Measurements from ENCODE around the gene RPS24. TPM values are rescaled to one million over a fixed set of nuclear protein-coding genes. Genes with fewer than 3 reads are reported as not detected.
A peak's percentile ranks its signal among the peaks of the same experiment; 100 is the strongest.

RPS24 gene
- total and polyA plus RNA-seq, 2 experiments from 2014 or later, result 2,362 to 3,638 TPM

DNA sequence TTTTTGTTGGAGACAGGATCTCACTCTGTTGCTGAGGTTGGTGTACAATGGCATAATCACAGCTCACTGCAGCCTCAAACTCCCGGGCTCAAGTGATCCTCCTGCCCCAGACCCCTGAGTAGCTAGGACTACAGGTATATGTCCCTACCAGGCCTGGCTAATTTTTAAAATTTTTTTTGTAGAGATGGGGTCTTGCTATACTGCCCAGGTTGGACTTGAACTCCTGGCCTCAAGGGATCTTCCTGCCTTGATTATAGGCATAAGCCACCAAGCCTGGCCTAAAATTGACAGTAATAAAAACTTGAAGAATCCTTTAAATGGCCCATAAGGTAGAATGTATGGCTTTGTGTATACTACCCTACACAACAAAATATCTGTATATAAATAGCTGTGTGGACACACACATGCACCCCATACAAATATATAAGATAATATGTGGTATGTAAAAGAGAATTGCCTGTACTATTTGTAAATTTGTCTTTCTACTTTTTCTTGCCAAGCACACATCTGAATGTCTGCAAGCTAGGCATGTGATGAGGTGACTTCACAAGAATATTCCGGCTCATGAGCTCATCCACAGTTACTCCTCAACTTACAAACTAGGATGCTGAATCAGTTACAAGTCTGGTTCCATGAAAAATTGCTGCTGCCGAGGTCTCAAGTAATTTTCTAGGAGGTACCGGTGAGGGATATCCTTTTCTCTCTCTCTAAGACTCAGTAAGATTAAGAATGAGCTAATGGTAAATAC is 30.9 kb upstream of the RPS24 start:
- no peak overlapping the region for H3K4me2 ChIP-seq
- no peak overlapping the region for H3K4me3 ChIP-seq
- 0 out of 2 replicates have a peak, but pooled peaks cover 4% of the 10 kb centered on the region for H3F3A ChIP-seq (replicated peaks; ENCODE audit: low read depth)
- no peak for ATAC-seq
- DNase-seq (ENCODE audit: low spot score), result no peak
- H3K4me1 ChIP-seq (ENCODE audit: insufficient read depth), result no peaks in the 10 kb centered on the region
- no peak overlapping the region for H2AFZ ChIP-seq
- no peaks in the 10 kb centered on the region for H3K9me2 ChIP-seq (ENCODE audit: insufficient read depth)
- TF ChIP-seq, protein P1, sequence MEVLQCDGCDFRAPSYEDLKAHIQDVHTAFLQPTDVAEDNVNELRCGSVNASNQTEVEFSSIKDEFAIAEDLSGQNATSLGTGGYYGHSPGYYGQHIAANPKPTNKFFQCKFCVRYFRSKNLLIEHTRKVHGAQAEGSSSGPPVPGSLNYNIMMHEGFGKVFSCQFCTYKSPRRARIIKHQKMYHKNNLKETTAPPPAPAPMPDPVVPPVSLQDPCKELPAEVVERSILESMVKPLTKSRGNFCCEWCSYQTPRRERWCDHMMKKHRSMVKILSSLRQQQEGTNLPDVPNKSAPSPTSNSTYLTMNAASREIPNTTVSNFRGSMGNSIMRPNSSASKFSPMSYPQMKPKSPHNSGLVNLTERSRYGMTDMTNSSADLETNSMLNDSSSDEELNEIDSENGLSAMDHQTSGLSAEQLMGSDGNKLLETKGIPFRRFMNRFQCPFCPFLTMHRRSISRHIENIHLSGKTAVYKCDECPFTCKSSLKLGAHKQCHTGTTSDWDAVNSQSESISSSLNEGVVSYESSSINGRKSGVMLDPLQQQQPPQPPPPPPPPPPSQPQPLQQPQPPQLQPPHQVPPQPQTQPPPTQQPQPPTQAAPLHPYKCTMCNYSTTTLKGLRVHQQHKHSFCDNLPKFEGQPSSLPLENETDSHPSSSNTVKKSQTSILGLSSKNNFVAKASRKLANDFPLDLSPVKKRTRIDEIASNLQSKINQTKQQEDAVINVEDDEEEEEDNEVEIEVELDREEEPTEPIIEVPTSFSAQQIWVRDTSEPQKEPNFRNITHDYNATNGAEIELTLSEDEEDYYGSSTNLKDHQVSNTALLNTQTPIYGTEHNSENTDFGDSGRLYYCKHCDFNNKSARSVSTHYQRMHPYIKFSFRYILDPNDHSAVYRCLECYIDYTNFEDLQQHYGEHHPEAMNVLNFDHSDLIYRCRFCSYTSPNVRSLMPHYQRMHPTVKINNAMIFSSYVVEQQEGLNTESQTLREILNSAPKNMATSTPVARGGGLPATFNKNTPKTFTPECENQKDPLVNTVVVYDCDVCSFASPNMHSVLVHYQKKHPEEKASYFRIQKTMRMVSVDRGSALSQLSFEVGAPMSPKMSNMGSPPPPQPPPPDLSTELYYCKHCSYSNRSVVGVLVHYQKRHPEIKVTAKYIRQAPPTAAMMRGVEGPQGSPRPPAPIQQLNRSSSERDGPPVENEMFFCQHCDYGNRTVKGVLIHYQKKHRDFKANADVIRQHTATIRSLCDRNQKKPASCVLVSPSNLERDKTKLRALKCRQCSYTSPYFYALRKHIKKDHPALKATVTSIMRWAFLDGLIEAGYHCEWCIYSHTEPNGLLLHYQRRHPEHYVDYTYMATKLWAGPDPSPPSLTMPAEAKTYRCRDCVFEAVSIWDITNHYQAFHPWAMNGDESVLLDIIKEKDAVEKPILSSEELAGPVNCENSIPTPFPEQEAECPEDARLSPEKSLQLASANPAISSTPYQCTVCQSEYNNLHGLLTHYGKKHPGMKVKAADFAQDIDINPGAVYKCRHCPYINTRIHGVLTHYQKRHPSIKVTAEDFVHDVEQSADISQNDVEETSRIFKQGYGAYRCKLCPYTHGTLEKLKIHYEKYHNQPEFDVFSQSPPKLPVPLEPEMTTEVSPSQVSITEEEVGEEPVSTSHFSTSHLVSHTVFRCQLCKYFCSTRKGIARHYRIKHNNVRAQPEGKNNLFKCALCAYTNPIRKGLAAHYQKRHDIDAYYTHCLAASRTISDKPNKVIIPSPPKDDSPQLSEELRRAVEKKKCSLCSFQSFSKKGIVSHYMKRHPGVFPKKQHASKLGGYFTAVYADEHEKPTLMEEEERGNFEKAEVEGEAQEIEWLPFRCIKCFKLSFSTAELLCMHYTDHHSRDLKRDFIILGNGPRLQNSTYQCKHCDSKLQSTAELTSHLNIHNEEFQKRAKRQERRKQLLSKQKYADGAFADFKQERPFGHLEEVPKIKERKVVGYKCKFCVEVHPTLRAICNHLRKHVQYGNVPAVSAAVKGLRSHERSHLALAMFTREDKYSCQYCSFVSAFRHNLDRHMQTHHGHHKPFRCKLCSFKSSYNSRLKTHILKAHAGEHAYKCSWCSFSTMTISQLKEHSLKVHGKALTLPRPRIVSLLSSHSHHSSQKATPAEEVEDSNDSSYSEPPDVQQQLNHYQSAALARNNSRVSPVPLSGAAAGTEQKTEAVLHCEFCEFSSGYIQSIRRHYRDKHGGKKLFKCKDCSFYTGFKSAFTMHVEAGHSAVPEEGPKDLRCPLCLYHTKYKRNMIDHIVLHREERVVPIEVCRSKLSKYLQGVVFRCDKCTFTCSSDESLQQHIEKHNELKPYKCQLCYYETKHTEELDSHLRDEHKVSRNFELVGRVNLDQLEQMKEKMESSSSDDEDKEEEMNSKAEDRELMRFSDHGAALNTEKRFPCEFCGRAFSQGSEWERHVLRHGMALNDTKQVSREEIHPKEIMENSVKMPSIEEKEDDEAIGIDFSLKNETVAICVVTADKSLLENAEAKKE (CRISPR knock-in tag; IDR thresholded peaks at IDR 0.05), result no peak
- peaks cover 9% of the 10 kb centered on the region for H4K20me1 ChIP-seq (replicated peaks; ENCODE audit: insufficient read depth)
- H3K27ac Mint-ChIP-seq, result no peak overlapping the region
- H3K4me1 Mint-ChIP-seq, result no peaks in the 10 kb centered on the region
- no peaks in the 10 kb centered on the region for H3K27me3 ChIP-seq (ENCODE audit: insufficient read depth)
- peaks cover 90% of the 10 kb centered on the region for H3K36me3 ChIP-seq (ENCODE audit: insufficient read depth)
- no peaks in the 10 kb centered on the region for H3K9me3 Mint-ChIP-seq
- H3K36me3 Mint-ChIP-seq (ENCODE audit: low read depth), result peaks cover 88% of the 10 kb centered on the region
- peaks cover 2% of the 10 kb centered on the region for H3K27me3 Mint-ChIP-seq (ENCODE audit: insufficient read depth, low read depth, poor library complexity)
- H3K27ac ChIP-seq (ENCODE audit: low read depth), result no peak overlapping the region
- H3K4me3 Mint-ChIP-seq, result no peak overlapping the region
- H3K79me2 ChIP-seq (replicated peaks; ENCODE audit: insufficient read depth), result peaks cover 13% of the 10 kb centered on the region; the same call in 1 of the 2 replicates

DNA sequence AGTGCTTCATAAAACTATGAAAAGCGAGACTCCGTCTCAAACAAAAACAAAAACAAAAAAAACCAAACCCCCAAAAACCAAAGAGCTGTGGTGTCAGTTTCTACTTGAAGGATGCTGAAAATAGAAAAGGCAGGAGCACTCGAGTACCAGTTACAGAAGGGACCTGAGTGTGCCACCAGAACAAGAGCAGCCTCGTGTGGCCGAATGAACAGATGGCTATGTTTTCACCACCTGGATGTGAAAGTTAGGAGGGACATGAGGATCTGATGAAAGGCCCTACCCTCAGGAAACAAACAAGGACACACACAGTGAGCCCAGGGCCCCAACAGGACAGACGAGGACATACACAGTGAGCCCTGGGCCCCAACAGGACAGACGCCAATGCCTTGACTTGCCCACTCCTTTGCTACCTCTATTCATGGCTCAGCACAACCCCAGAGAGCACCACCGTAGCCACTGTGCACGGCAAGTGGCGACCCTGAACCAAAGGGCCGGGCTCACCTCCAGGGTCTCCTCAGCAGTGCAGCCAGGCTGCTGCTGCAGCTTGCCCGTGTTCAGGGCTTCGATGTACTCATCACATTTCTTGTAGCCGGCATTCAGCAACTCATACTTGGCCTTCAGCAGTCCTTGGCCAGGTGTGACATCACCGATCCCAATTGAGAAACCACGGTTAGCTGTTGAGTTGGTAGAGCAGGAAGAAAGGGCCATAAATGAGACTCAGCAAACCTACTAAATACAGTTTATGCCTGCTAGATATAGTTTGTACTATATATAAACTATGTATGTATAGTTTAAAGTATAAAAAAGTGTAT is 29.2 kb upstream of the RPS24 start:
- DNase-seq (ENCODE audit: low spot score) (no peak), ATAC-seq (no peak)
- no peak for TF ChIP-seq REST (IDR thresholded peaks at IDR 0.05; ENCODE audit: unreplicated experiment)
- TF ChIP-seq, protein P2, sequence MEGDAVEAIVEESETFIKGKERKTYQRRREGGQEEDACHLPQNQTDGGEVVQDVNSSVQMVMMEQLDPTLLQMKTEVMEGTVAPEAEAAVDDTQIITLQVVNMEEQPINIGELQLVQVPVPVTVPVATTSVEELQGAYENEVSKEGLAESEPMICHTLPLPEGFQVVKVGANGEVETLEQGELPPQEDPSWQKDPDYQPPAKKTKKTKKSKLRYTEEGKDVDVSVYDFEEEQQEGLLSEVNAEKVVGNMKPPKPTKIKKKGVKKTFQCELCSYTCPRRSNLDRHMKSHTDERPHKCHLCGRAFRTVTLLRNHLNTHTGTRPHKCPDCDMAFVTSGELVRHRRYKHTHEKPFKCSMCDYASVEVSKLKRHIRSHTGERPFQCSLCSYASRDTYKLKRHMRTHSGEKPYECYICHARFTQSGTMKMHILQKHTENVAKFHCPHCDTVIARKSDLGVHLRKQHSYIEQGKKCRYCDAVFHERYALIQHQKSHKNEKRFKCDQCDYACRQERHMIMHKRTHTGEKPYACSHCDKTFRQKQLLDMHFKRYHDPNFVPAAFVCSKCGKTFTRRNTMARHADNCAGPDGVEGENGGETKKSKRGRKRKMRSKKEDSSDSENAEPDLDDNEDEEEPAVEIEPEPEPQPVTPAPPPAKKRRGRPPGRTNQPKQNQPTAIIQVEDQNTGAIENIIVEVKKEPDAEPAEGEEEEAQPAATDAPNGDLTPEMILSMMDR (conservative IDR thresholded peaks at IDR 0.05; ENCODE audit: low read depth in 2 of 2), result peak in 1 of 2 experiments; percentile 21; a peak in 1 of 4 replicates
- peaks cover 14% of the 10 kb centered on the region for H4K20me1 ChIP-seq (replicated peaks; ENCODE audit: insufficient read depth)
- 0 out of 2 replicates have a peak, but pooled peaks cover 4% of the 10 kb centered on the region for H3F3A ChIP-seq (replicated peaks; ENCODE audit: low read depth)
- no peaks in the 10 kb centered on the region for H3K9me2 ChIP-seq (ENCODE audit: insufficient read depth)
- peaks cover 5% of the 10 kb centered on the region; the same call in 1 of the 2 replicates for H3K79me2 ChIP-seq (replicated peaks; ENCODE audit: insufficient read depth)
- no peak overlapping the region for H2AFZ ChIP-seq
- Mint-ChIP-seq H3K36me3 (ENCODE audit: low read depth) (peaks cover 88% of the 10 kb centered on the region), H3K27ac (no peak overlapping the region), H3K27me3 (ENCODE audit: insufficient read depth, low read depth, poor library complexity) (peaks cover 2% of the 10 kb centered on the region), H3K4me3 (no peak overlapping the region), H3K9me3 (no peaks in the 10 kb centered on the region), H3K4me1 (no peaks in the 10 kb centered on the region)
- H3K27ac ChIP-seq (ENCODE audit: low read depth), result no peak overlapping the region
- no peaks in the 10 kb centered on the region for H3K27me3 ChIP-seq (ENCODE audit: insufficient read depth)
- no peak overlapping the region for H3K4me2 ChIP-seq
- peaks cover 79% of the 10 kb centered on the region for H3K36me3 ChIP-seq (ENCODE audit: insufficient read depth)
- no peaks in the 10 kb centered on the region for H3K4me1 ChIP-seq (ENCODE audit: insufficient read depth)
- H3K4me3 ChIP-seq, result no peak overlapping the region
